AG20443 (cell line): Measurements from ENCODE around the gene OR7C1.
"Not testable (repeated sequence)": the region's sequence is repeated elsewhere in the genome, so short reads cannot be mapped to it uniquely, and the experiment has no call there.

Source experiments
- DNase-seq: peaks from one replicate; pipeline ENCODE4 v3.0.0; 2012; ENCODE audit warnings: low spot score, mixed read lengths

The OR7C1 gene

GRCh38 chr19:14835011-14835410 lies at the start of gene OR7C1, which contains the start of gene OR7A5:
Gene OR7C1, minus strand, starts transcription at chr19:14835185. Its CDS starts 35,049 bp downstream, at chr19:14800136.
Gene OR7A5, minus strand, starts transcription at chr19:14835185. Its CDS starts 6,944 bp downstream, at chr19:14828241.
- DNase-seq: no peak

DNA sequence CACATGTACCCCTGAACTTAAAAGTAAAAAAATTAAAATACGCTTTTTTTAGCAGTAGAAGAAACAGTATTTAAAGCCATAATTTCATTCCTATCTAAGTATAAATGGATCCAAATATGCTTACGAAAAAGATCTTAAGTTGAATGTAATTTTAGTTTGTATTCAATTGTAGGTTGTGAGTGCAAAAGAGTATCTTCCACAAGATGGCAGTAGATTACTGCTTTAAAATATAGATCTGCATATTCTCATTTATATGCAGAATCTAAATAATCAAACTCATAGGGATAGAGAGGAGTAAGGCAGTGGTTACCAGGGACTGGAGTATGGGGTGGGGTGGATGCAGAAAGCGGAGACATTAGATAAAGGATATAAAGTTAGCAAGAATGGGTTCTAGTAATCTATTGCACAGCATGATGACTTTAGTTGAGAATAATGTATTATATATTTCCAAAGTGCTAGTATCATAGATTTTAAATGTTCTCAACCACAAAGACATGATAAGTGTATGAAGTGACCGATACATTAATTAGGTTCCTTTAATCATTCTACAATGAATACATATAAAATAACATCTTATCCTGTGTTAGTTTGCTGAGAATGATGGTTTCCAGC lies 36.7 kb upstream of the OR7C1 start:
- DNase-seq: peak; percentile 14

GRCh38 chr19:14868497-14868896 lies 33.5 kb upstream of the OR7C1 start:
- no peak for DNase-seq

GRCh38 chr19:14848822-14849221 lies 13.8 kb upstream of the OR7C1 start, which contains the start of gene OR7A10:
Gene OR7A10, minus strand, starts transcription at chr19:14848922. Its CDS starts 7,045 bp downstream, at chr19:14841877.
- no peak for DNase-seq

DNA sequence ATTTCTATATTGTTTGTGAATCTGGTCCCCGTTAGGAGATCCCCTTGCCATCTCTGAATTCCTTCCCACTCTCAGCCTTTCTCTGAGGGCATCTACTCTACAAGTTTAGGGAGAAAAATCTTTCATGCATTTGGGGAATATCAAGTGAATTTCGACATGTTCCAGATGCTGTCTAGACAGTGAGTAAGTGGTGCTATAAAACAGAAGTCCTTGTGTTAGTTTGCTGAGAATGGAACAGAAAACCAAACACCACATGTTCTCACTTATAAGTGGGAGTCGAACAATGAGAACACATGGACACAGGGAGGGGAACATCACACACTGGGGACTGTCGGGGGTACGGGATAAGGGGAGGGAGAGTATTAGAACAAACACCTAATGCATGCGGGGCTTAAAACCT lies 8.6 kb upstream of the OR7C1 start:
- DNase-seq: no peak

GRCh38 chr19:14843169-14843568 lies 8.2 kb upstream of the OR7C1 start:
- no peak for DNase-seq

GRCh38 chr19:14840206-14840605 lies 5.2 kb upstream of the OR7C1 start:
- no peak for DNase-seq

- no peak for DNase-seq
Measured at GRCh38 chr19:14837391-14837790, 2.4 kb upstream of the OR7C1 start.

- DNase-seq: no peak
Measured at GRCh38 chr19:14830702-14831101, 4.3 kb downstream of the OR7C1 start.

GRCh38 chr19:14826006-14826405 lies 9.0 kb downstream of the OR7C1 start:
- no peak for DNase-seq

DNA sequence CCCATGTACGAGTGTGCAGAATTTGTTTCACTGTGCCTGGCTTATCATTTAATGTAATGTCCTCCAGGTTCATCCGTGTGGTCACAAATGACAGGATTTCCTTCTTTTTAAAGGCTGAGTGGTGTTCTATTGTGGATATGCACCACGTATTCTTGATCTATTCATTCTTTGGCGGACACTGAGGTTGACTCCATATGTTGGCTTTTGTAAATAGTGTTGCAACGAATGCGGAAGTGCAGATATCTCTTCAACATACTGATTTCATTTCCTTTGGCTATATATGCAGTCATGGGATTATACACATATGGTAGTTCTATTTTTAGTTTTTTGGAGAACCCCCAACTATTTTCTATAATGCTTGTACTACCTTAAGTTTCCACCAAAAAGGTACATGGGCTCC lies 13.0 kb downstream of the OR7C1 start:
- DNase-seq: no peak

GRCh38 chr19:14818588-14818987 lies 16.4 kb downstream of the OR7C1 start:
- DNase-seq: no peak

DNA sequence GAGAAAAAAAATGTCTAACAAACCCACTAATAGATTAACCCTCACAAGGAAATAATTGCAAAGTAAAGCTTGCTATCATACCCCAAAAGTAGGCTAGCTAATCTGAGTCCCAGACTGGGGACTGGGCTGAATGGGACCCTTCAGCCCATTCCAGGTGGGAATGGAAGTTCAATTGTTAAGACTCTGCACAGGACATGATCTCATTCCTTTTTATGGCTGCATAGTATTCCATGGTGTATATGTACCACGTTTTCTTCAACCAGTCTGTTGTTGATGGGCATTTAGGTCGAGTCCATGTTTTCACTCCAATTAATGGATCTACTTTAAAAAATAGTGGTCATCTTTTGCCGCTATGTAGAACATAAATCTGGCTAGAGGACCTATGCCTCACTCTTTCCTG lies 17.9 kb downstream of the OR7C1 start:
- no peak for DNase-seq

- DNase-seq: no peak
Measured at GRCh38 chr19:14814982-14815652, 19.9 kb downstream of the OR7C1 start.

DNA sequence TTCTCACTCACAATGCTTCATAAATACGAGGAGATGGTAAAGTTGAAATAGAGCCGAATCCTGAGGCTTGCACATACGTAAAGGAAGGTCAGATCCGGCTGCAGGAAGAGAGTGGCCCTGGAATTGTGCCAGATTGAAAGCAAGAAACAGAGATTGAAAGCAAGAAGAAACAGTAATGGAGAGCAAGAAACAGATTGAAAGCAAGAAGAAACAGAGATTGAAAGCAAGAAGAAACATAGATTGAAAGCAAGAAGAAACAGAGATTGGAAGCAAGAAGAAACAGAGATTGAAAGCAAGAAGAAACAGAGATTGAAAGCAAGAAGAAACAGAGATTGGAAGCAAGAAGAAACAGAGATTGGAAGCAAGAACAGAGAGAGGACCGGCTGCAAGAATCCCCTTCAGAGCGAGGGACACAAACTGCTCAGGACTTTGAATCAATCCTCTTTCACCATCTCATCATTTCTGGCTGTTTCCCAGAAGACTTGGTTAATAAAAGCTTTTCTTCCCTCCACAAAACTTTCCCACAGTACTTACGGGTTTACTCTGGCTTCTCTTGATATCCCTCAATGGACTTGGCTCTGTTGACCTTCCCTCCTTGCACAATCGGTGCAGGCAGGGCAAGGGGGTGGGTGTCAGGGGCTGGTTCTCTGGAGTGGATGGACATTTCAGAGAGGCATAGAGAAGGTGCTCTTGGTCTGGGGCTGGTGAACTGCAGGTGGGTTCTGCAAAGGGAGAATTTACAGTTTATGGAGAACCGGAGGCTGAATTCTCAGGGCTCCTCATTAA lies 25.5 kb downstream of the OR7C1 start:
- DNase-seq: no peak

DNA sequence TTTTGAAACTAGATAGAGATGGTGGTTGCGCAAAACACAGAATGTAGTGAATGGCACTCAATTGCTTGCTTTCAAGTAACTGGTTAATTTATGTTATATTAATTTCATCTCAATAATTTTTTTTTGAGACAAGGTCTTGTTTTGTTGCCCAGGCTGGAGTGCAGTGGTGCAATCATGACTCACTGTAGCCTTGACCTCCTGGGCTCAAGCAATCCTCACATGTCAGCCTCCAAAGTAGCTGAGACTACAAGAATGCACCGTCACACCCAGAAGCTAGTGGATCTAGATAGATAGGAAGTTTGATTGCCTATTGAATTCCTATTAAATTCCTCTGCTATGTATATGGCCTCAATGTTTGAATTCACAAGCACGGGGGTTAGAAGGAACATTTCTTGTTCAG lies 30.2 kb downstream of the OR7C1 start:
- DNase-seq: no peak

GRCh38 chr19:14798760-14799159 lies 36.2 kb downstream of the OR7C1 start:
- DNase-seq: no peak

GRCh38 chr19:14796021-14796420 lies 39.0 kb downstream of the OR7C1 start:
- DNase-seq: no peak

DNA sequence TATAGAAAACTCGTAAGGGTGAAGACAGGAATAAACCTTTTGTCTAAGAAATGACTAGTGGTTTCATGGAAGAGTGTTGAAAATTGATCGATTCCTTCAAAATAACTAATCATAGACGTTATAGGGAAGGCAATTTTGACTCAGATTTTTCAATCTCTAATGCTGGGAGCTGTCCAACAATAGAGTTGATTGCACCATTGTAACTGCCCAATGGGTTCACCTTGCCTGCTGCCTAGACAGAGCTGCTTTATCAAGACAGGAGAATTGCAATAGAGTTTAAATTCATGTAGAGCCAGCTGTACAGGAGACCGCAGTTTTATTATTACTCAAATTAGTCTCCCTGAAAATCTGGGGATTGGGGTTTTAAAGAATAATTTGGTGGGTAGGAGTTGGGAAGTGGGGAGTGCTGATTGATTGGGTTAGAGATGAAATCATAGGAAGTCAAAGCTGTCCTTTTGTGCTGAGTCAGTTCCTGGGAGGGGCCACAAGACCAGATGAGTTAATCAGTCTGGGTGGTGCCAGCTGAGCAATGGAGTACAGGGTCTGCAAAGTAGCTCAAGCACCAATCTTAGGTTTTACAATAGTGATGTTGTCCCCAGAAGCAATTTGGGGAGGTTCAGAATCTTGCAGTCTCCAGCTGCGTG lies 39.8 kb downstream of the OR7C1 start:
- DNase-seq: no peak

- DNase-seq: not testable (repeated sequence)
Measured at GRCh38 chr19:14792250-14792649, 42.7 kb downstream of the OR7C1 start.

- peak; percentile 29 for DNase-seq
Measured at GRCh38 chr19:14786421-14786851, 48.5 kb downstream of the OR7C1 start.

GRCh38 chr19:14785102-14785793 lies 49.7 kb downstream of the OR7C1 start:
- DNase-seq: not testable (repeated sequence)
